GM19351 (cell line): Measurements from ENCODE around the gene CCL4.
"Not testable (repeated sequence)": the region's sequence is repeated elsewhere in the genome, so short reads cannot be mapped to it uniquely, and the experiment has no call there.

ENCODE experiments used
- ATAC-seq: cut with Tn5 transposase; IDR thresholded peaks from one replicate; pipeline ENCODE4 v1.9.1; 2021; ENCODE audit warnings: mild to moderate bottlenecking, moderate library complexity; ENCODE audit not compliant: unreplicated experiment

The CCL4 gene

GRCh38 chr17:36087897-36088572 is 15.6 kb upstream of the CCL4 start:
- not testable (repeated sequence) for ATAC-seq

GRCh38 chr17:36088670-36089338 is 14.8 kb upstream of the CCL4 start:
- no peak for ATAC-seq

GRCh38 chr17:36089339-36089865 is 14.2 kb upstream of the CCL4 start:
- no peak for ATAC-seq

GRCh38 chr17:36089888-36090836 is 13.5 kb upstream of the CCL4 start, which contains the start of gene CCL3:
Gene CCL3 (minus strand): TSS chr17:36090143. CDS start chr17:36090058, 85 bp downstream.
- peak; percentile 71 for ATAC-seq

- no peak for ATAC-seq
These were observed 11.4 kb upstream of the CCL4 start for GRCh38 chr17:36092230-36092629.

GRCh38 chr17:36092715-36093114 is 10.9 kb upstream of the CCL4 start:
- not testable (repeated sequence) for ATAC-seq

GRCh38 chr17:36094232-36094631 is 9.4 kb upstream of the CCL4 start:
- no peak for ATAC-seq

GRCh38 chr17:36094746-36095145 is 8.9 kb upstream of the CCL4 start:
- ATAC-seq, result no peak

GRCh38 chr17:36095992-36096391 is 7.6 kb upstream of the CCL4 start:
- no peak for ATAC-seq

GRCh38 chr17:36099004-36099403 is 4.6 kb upstream of the CCL4 start:
- not testable (repeated sequence) for ATAC-seq

GRCh38 chr17:36104246-36104645 is 619 bp downstream of the CCL4 start:
- not testable (repeated sequence) for ATAC-seq

- ATAC-seq, result no peak
These were observed 1.1 kb downstream of the CCL4 start for GRCh38 chr17:36104701-36105181.

GRCh38 chr17:36105781-36106492 is 2.3 kb downstream of the CCL4 start:
- ATAC-seq, result no peak

GRCh38 chr17:36106493-36106835 is 2.8 kb downstream of the CCL4 start:
- ATAC-seq, result no peak

GRCh38 chr17:36107660-36108059 is 4.0 kb downstream of the CCL4 start:
- no peak for ATAC-seq

- ATAC-seq, result not testable (repeated sequence)
These were observed 4.6 kb downstream of the CCL4 start for GRCh38 chr17:36108265-36108664.

GRCh38 chr17:36111068-36111490 is 7.5 kb downstream of the CCL4 start:
- ATAC-seq, result no peak

- no peak for ATAC-seq
These were observed 8.9 kb downstream of the CCL4 start for GRCh38 chr17:36112572-36112971.

GRCh38 chr17:36113131-36113530 is 9.5 kb downstream of the CCL4 start:
- ATAC-seq, result not testable (repeated sequence)

GRCh38 chr17:36114971-36115648 is 11.5 kb downstream of the CCL4 start:
- not testable (repeated sequence) for ATAC-seq
